Measurements from ENCODE around the gene PPP2R5C. TPM values are rescaled to one million over a fixed set of nuclear protein-coding genes. Genes with fewer than 3 reads are reported as not detected.

PPP2R5C gene
- total RNA-seq, 1 donor from 2014 or later, result 227 TPM

DNA sequence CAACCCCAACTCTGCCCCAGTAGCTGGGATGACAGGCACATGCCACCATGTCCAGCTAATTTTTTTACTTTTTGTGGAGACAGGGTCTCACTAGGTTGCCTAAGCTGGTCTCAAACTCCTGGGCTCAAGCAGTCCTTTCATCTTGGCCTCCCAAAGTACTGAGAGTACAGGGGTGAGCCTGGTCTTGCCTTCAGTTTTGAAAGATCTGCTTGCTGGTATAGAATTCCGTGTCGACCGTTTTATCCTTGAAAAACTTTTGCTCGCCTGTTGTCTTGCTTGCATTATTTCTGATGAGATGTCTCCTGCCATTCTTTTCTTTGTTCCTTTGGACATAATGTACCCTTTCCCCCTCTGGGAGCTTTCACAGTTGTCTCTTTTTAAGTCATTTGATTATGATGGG is 110.8 kb downstream of the PPP2R5C start:
- Mint-ChIP-seq H3K9me3 (no peaks in the 10 kb centered on the region), H3K4me3 (no peak overlapping the region), H3K27me3 (no peaks in the 10 kb centered on the region), H3K36me3 (ENCODE audit: low read depth) (peaks cover 17% of the 10 kb centered on the region), H3K4me1 (peaks cover 66% of the 10 kb centered on the region), H3K27ac (peak overlapping the region; percentile 46)
- DNase-seq (no peak), ATAC-seq (ENCODE audit: low read depth) (no peak)
- ChIA-PET POLR2A (interaction anchor here (0.6 kb wide), 2 partner anchors 29 to 121 kb away, joined by 3 to 4 read pairs; no protein-coding TSS in a partner anchor), CTCF (no interaction called here)
- intact Hi-C loops (cut with micrococcal nuclease), result loop anchor here (10.0 kb wide), 1 partner anchor 168 kb away; no protein-coding TSS in a partner anchor
- TF ChIP-seq, protein P1, sequence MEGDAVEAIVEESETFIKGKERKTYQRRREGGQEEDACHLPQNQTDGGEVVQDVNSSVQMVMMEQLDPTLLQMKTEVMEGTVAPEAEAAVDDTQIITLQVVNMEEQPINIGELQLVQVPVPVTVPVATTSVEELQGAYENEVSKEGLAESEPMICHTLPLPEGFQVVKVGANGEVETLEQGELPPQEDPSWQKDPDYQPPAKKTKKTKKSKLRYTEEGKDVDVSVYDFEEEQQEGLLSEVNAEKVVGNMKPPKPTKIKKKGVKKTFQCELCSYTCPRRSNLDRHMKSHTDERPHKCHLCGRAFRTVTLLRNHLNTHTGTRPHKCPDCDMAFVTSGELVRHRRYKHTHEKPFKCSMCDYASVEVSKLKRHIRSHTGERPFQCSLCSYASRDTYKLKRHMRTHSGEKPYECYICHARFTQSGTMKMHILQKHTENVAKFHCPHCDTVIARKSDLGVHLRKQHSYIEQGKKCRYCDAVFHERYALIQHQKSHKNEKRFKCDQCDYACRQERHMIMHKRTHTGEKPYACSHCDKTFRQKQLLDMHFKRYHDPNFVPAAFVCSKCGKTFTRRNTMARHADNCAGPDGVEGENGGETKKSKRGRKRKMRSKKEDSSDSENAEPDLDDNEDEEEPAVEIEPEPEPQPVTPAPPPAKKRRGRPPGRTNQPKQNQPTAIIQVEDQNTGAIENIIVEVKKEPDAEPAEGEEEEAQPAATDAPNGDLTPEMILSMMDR (IDR thresholded peaks at IDR 0.05), result no peak

DNA sequence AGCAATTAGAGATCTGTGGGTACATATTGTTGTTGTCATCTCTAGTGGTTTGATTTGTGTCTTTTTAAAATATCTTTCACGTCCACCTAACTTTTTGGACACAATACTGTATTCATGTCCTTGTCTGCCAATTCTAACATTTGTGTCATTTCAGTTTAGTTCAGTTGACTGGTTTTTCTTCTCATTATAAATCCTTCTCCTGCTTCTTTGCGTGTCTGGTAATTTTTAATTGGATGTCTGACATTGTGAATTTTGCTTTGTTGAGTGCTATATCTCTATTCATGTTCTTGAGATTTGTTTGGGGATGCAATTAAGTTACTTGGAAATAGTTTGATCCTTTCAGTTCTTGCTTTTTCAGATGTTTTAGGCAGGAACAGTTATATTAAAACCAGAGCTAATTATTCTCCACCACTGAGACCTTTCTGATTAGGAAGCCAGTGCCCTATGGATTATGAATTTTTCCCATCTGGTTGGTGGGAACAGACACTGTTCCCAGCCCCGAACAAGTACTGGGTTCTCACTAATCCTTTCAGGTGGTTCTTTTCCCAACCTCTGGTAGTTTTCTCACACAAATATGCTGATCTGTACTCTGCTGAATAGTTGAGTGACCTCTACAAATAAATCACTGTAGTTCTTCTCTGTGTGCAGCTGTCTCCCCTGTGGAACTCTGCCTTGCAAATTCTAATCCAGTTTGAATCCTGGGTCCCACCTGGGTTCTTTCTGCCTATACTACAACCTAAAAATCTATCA is 111.7 kb downstream of the PPP2R5C start:
- H3K36me3 Mint-ChIP-seq (ENCODE audit: low read depth), result peaks cover 16% of the 10 kb centered on the region
- H3K27ac Mint-ChIP-seq, result peak overlapping the region; percentile 43
- ATAC-seq (ENCODE audit: low read depth), result no peak
- peaks cover 72% of the 10 kb centered on the region for H3K4me1 Mint-ChIP-seq
- DNase-seq, result no peak
- CTCF ChIA-PET, result no interaction called here
- H3K27me3 Mint-ChIP-seq, result no peaks in the 10 kb centered on the region
- H3K4me3 Mint-ChIP-seq, result no peak overlapping the region
- POLR2A ChIA-PET, result interaction anchor here (0.6 to 0.7 kb wide), 2 partner anchors 30 to 50 kb away, joined by 4 read pairs; no protein-coding TSS in a partner anchor
- TF ChIP-seq, protein P1 (IDR thresholded peaks at IDR 0.05), result no peak
- intact Hi-C loops (cut with micrococcal nuclease), result loop anchor here (10.0 kb wide), 1 partner anchor 168 kb away; no protein-coding TSS in a partner anchor
- no peaks in the 10 kb centered on the region for H3K9me3 Mint-ChIP-seq

DNA sequence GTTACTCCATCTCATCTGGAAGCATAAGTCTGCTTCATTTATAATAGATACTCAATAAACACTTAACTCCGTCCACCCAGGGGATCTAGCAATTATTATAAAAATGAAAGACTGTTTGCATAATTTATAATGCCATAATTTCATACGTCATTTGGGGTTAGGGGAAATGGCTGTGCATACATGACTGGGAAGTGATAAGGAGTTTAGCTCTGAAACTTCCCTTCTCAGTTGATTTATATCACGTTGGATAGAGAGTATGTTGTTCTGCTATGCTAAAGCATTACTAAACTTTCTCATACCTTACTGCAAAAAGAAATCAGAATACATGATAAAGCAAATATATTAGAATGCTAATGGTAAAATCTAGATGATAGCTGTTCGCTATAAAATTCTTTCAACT is 112.5 kb downstream of the PPP2R5C start:
- no peak overlapping the region for H3K4me3 Mint-ChIP-seq
- no peak for ATAC-seq (ENCODE audit: low read depth)
- intact Hi-C loops (cut with micrococcal nuclease), result loop anchor here (10.0 kb wide), 1 partner anchor 169 kb away; no protein-coding TSS in a partner anchor
- no peaks in the 10 kb centered on the region for H3K9me3 Mint-ChIP-seq
- POLR2A ChIA-PET, result interaction anchor here (0.7 to 2.7 kb wide), 3 partner anchors 29 to 112 kb away, joined by 4 to 27 read pairs (median 7); no protein-coding TSS in a partner anchor
- DNase-seq, result no peak
- TF ChIP-seq, protein P1 (IDR thresholded peaks at IDR 0.05), result no peak
- H3K27me3 Mint-ChIP-seq, result no peaks in the 10 kb centered on the region
- peaks cover 79% of the 10 kb centered on the region for H3K4me1 Mint-ChIP-seq
- peaks cover 20% of the 10 kb centered on the region for H3K36me3 Mint-ChIP-seq (ENCODE audit: low read depth)
- CTCF ChIA-PET, result no interaction called here
- H3K27ac Mint-ChIP-seq, result peak overlapping the region; percentile 43

DNA sequence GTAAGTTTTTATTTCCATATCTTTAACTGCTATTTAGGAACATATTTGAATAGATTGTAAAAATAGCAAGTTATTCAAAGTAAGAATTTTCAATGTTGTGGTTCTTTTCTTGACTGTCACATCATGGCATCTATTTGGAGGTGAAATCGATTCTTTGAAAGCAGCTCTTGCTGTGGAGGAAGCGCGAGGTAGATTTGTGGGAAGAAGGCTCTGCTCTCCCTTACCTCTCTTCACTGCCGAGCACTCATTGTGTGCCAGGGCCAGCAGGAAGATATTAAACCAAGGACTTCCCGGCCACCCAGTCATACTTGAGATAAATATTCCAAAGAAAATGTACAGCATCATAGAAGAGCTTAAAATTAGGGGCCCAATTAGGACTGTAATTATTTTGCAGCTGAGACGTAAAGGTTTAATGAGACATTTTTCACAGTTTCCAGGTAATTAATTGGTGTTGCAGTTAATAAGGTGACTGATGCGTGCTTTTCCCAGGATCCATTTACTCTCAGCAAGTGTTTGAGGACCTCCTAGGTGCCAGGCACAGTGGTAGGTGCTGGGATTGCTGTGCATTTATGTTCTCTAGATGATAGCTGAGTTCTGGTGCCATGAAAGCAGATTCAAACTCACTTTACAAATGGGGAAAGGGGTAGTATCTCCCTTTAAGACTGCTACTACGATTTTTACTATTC is 113.7 kb downstream of the PPP2R5C start:
- ATAC-seq (ENCODE audit: low read depth) (no peak), DNase-seq (no peak)
- Mint-ChIP-seq H3K27ac (peak overlapping the region; percentile 96), H3K27me3 (no peaks in the 10 kb centered on the region), H3K9me3 (no peaks in the 10 kb centered on the region), H3K4me3 (peak overlapping the region; percentile 72), H3K4me1 (peaks cover 86% of the 10 kb centered on the region), H3K36me3 (ENCODE audit: low read depth) (peaks cover 20% of the 10 kb centered on the region)
- intact Hi-C loops (cut with micrococcal nuclease), result loop anchor here (5.0 to 10.0 kb wide), 2 partner anchors 153 to 170 kb away; no protein-coding TSS in a partner anchor
- ChIA-PET CTCF (interaction anchor here (0.9 to 1.5 kb wide), 2 partner anchors 31 to 168 kb away, joined by 4 to 8 read pairs; no protein-coding TSS in a partner anchor), POLR2A (interaction anchor here (0.6 to 2.7 kb wide), 10 partner anchors 26 to 115 kb away, joined by 3 to 27 read pairs (median 5); no protein-coding TSS in a partner anchor)
- TF ChIP-seq, protein P1 (IDR thresholded peaks at IDR 0.05), result no peak

All from activated B cell treated with CpG ODN at 0.5 μM for 24 hours (primary cell).